ENCODE data around the gene ASPDH. TPM values are rescaled to one million over a fixed set of nuclear protein-coding genes. Genes with fewer than 3 reads are reported as not detected.

The ASPDH gene
- total RNA-seq, result not detected

GRCh38 chr19:50513746-50514345, at the start of gene ASPDH:
TSS of gene ASPDH (minus strand) at chr19:50513913. CDS start at chr19:50513823, 90 bp downstream.
- TF ChIP-seq POLR2AphosphoS5 (IDR thresholded peaks at IDR 0.05) (no peak), EP300 (IDR thresholded peaks at IDR 0.05) (no peak), POLR2A (IDR thresholded peaks at IDR 0.05) (no peak), CTCF (IDR thresholded peaks at IDR 0.05) (no peak)
- WGBS, 2 donors (ENCODE audit: low coverage in 1 of 2), result 45 to 54% methylated on average over 8 to 10 of the region's 22 CpGs
- peaks cover 3 to 26% (median 6%) of the 10 kb centered on the region in 3 donors for H3K4me1 ChIP-seq
- H3K4me3 ChIP-seq, result no peak within 1 kb of the TSS
- H3K36me3 ChIP-seq, result peaks cover 0 to 19% of the 10 kb centered on the region in 2 donors
- no peaks in the 10 kb centered on the region for H3K9me3 ChIP-seq
- ATAC-seq, result no peak
- H3K27me3 ChIP-seq, result peaks cover 25% of the 10 kb centered on the region
- H3K27ac ChIP-seq, result peak within 1 kb of the TSS in 1 of 4 donors; percentile 37

GRCh38 chr19:50562996-50563395, 49.3 kb upstream of the ASPDH start:
- H3K27me3 ChIP-seq, result peaks cover 93% of the 10 kb centered on the region
- WGBS, 2 donors (ENCODE audit: low coverage in 1 of 2), result 80% methylated on average over 1 of the region's 9 CpGs; no CpG with 5 or more reads in 1 of the 2 donors
- H3K4me3 ChIP-seq, result no peak overlapping the region
- no peak for ATAC-seq
- no peaks in the 10 kb centered on the region for H3K9me3 ChIP-seq
- peaks cover 0 to 19% (median 6%) of the 10 kb centered on the region in 3 donors for H3K4me1 ChIP-seq
- H3K36me3 ChIP-seq, result no peaks in the 10 kb centered on the region
- TF ChIP-seq POLR2AphosphoS5 (IDR thresholded peaks at IDR 0.05), result no peak
- no peak for TF ChIP-seq EP300 (IDR thresholded peaks at IDR 0.05)
- no peak for TF ChIP-seq POLR2A (IDR thresholded peaks at IDR 0.05)
- TF ChIP-seq CTCF (IDR thresholded peaks at IDR 0.05), result no peak
- H3K27ac ChIP-seq, result no peak overlapping the region

GRCh38 chr19:50562329-50562728, 48.6 kb upstream of the ASPDH start:
- WGBS, 2 donors (ENCODE audit: low coverage in 1 of 2), result 50% methylated on average over 1 of the region's 4 CpGs; no CpG with 5 or more reads in 1 of the 2 donors

GRCh38 chr19:50559636-50560035, 45.9 kb upstream of the ASPDH start:
- 81 to 88% methylated on average over 3 to 9 of the region's 10 CpGs for WGBS, 2 donors (ENCODE audit: low coverage in 1 of 2)
- ATAC-seq, result no peak
- H3K27me3 ChIP-seq, result peaks cover 93% of the 10 kb centered on the region

More at GRCh38 chr19:50562329-50562728, 48.6 kb upstream of the ASPDH start:
- H3K27me3 ChIP-seq, result peaks cover 93% of the 10 kb centered on the region
- no peak overlapping the region for H3K4me3 ChIP-seq
- H3K27ac ChIP-seq, result no peak overlapping the region
- TF ChIP-seq POLR2AphosphoS5 (IDR thresholded peaks at IDR 0.05) (no peak), POLR2A (IDR thresholded peaks at IDR 0.05) (no peak), CTCF (IDR thresholded peaks at IDR 0.05) (no peak), EP300 (IDR thresholded peaks at IDR 0.05) (no peak)
- no peaks in the 10 kb centered on the region for H3K36me3 ChIP-seq
- ATAC-seq, result no peak
- no peaks in the 10 kb centered on the region for H3K9me3 ChIP-seq
- H3K4me1 ChIP-seq, result peaks cover 0 to 12% (median 2%) of the 10 kb centered on the region in 3 donors

More at GRCh38 chr19:50559636-50560035, 45.9 kb upstream of the ASPDH start:
- peaks cover 0 to 16% (median 11%) of the 10 kb centered on the region in 3 donors for H3K4me1 ChIP-seq
- no peaks in the 10 kb centered on the region for H3K36me3 ChIP-seq
- TF ChIP-seq EP300 (IDR thresholded peaks at IDR 0.05), result no peak
- TF ChIP-seq POLR2A (IDR thresholded peaks at IDR 0.05), result no peak
- no peak for TF ChIP-seq POLR2AphosphoS5 (IDR thresholded peaks at IDR 0.05)
- TF ChIP-seq CTCF (IDR thresholded peaks at IDR 0.05), result no peak
- no peak overlapping the region for H3K27ac ChIP-seq
- H3K9me3 ChIP-seq, result no peaks in the 10 kb centered on the region
- no peak overlapping the region for H3K4me3 ChIP-seq

Measured in gastroesophageal sphincter (tissue), 4 donors.